ENCODE measurements around the gene AHR. TPM values are rescaled to one million over a fixed set of nuclear protein-coding genes. Genes with fewer than 3 reads are reported as not detected.

AHR gene
- total and polyA plus RNA-seq, 4 experiments from 2014 or later, result 5.3 to 38.8 (median 27.3) TPM

DNA sequence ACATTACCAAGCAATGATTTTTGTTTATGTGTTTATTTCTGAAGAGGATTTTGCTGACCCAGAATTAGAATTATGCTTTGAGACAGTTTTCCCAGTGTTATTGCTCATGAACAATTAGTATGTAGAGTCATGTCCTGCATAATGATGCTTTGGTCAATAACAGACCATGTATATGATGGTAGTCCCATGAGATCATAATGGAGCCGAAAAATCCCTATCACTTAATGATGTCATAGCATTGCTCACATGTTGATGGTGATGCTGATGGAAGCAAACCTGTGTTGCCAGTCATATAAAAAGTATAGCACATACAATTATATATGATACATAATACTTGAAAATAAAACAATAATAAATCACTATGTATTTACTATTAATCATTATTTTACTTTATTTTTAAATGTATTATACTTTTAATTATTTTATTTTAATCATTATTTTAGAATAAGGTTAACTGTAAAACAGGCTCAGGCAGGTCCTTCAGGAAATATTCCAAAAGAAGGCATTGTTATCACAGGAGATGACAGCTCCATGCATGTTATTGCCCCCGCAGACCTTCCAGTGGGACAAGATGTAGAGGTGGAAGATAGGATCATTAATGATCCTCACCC is 33.5 kb downstream of the AHR start:
- no peaks in the 10 kb centered on the region for H3K27me3 Mint-ChIP-seq
- peaks cover 0 to 7% (median 2%) of the 10 kb centered on the region in 4 donors for H3K4me1 Mint-ChIP-seq
- no peak overlapping the region for H3K4me3 Mint-ChIP-seq
- Histone ChIP-seq H3K9me3 (ENCODE audit: control insufficient read depth in 1 of 2, low read length in 2 of 2) (no peaks in the 10 kb centered on the region), H3K4me3 (ENCODE audit: low read length in 2 of 2) (no peak overlapping the region), H3K27ac (ENCODE audit: low read depth, low read length) (no peak overlapping the region), H3K36me3 (ENCODE audit: insufficient read depth, low read length) (peaks cover 19% of the 10 kb centered on the region), H3K27me3 (ENCODE audit: insufficient read depth, low read length) (no peaks in the 10 kb centered on the region), H3K4me1 (ENCODE audit: insufficient read depth, low read length) (no peaks in the 10 kb centered on the region)
- no peak for DNase-seq
- no peaks in the 10 kb centered on the region for H3K9me3 Mint-ChIP-seq
- CTCF ChIA-PET (ENCODE audit: partially characterized antibody), result no interaction called here
- peaks cover 53 to 74% of the 10 kb centered on the region in 2 donors for H3K36me3 Mint-ChIP-seq
- intact Hi-C loops (cut with micrococcal nuclease), result no loop called here
- H3K27ac Mint-ChIP-seq, result peak overlapping the region in 1 of 7 donors; percentile 7
- POLR2A ChIA-PET (ENCODE audit: partially characterized antibody), result no interaction called here

DNA sequence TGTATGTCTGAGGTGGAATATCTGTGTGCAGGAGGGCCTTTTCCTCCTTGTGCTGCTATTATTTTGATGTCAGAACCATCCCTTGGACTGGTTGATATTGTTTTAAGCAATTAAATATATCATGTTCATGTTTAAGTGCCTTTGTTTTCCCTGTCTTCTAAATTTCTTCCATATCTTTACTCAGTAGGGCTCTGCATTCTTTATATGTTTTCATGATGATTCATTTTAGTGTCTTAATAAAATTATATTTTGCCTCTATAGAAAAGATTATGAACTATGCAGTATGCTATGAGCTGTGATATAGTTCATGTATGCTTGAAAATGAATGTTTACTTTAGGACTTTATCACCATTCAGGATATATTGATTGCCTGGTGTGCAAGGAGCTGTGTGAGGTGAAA is 34.8 kb downstream of the AHR start:
- Histone ChIP-seq H3K4me1 (ENCODE audit: insufficient read depth, low read length) (no peaks in the 10 kb centered on the region), H3K9me3 (ENCODE audit: control insufficient read depth in 1 of 2, low read length in 2 of 2) (no peaks in the 10 kb centered on the region), H3K36me3 (ENCODE audit: insufficient read depth, low read length) (peaks cover 19% of the 10 kb centered on the region), H3K4me3 (ENCODE audit: low read length in 2 of 2) (no peak overlapping the region), H3K27me3 (ENCODE audit: insufficient read depth, low read length) (no peaks in the 10 kb centered on the region), H3K27ac (ENCODE audit: low read depth, low read length) (no peak overlapping the region)
- intact Hi-C loops (cut with micrococcal nuclease), result no loop called here
- no peak for DNase-seq
- POLR2A ChIA-PET (ENCODE audit: partially characterized antibody), result interaction anchor here (1.0 kb wide), 1 partner anchor 33 kb away, joined by 3 read pairs; no protein-coding TSS in a partner anchor
- CTCF ChIA-PET (ENCODE audit: partially characterized antibody), result interaction anchor here (0.9 kb wide), 1 partner anchor 32 kb away, joined by 3 read pairs; no protein-coding TSS in a partner anchor
- Mint-ChIP-seq H3K4me3 (no peak overlapping the region), H3K27me3 (no peaks in the 10 kb centered on the region), H3K4me1 (peaks cover 0 to 9% (median 3%) of the 10 kb centered on the region in 4 donors), H3K27ac (peak overlapping the region in 2 of 7 donors; percentile 3 to 28), H3K36me3 (peaks cover 54 to 73% of the 10 kb centered on the region in 2 donors), H3K9me3 (no peaks in the 10 kb centered on the region)

DNA sequence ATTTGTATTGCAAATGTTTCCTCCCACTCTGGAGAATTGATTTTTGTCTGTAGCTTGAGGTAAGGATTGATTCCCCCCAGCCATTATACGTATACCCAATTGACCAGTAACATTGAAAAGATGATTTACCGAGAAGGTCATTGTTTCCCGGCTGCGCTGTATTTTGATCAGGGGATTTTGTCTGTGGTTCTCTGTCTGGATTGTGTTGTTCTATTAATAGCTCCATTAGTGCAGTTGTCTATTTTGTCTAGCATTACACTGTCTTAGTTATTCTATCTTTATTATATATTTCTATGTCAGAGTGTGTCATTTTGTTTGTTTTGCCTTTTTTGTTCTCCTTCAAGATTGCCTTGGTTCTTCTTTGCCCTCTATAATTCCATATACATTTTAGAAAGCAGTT is 37.7 kb downstream of the AHR start:
- Histone ChIP-seq H3K36me3 (ENCODE audit: insufficient read depth, low read length) (peaks cover 27% of the 10 kb centered on the region), H3K9me3 (ENCODE audit: control insufficient read depth in 1 of 2, low read length in 2 of 2) (no peaks in the 10 kb centered on the region), H3K4me3 (ENCODE audit: low read length in 2 of 2) (no peak overlapping the region), H3K27me3 (ENCODE audit: insufficient read depth, low read length) (no peaks in the 10 kb centered on the region), H3K27ac (ENCODE audit: low read depth, low read length) (no peak overlapping the region), H3K4me1 (ENCODE audit: insufficient read depth, low read length) (peaks cover under 1% of the 10 kb centered on the region)
- H3K4me1 Mint-ChIP-seq, result peaks cover 0 to 18% (median 9%) of the 10 kb centered on the region in 4 donors
- ChIA-PET CTCF (ENCODE audit: partially characterized antibody) (no interaction called here), POLR2A (ENCODE audit: partially characterized antibody) (no interaction called here)
- H3K4me3 Mint-ChIP-seq, result no peak overlapping the region
- H3K27ac Mint-ChIP-seq, result peak overlapping the region in 1 of 7 donors; percentile 38
- intact Hi-C loops (cut with micrococcal nuclease), result no loop called here
- H3K9me3 Mint-ChIP-seq, result no peaks in the 10 kb centered on the region
- H3K27me3 Mint-ChIP-seq, result no peaks in the 10 kb centered on the region
- peaks cover 59 to 68% of the 10 kb centered on the region in 2 donors for H3K36me3 Mint-ChIP-seq
- no peak for DNase-seq

DNA sequence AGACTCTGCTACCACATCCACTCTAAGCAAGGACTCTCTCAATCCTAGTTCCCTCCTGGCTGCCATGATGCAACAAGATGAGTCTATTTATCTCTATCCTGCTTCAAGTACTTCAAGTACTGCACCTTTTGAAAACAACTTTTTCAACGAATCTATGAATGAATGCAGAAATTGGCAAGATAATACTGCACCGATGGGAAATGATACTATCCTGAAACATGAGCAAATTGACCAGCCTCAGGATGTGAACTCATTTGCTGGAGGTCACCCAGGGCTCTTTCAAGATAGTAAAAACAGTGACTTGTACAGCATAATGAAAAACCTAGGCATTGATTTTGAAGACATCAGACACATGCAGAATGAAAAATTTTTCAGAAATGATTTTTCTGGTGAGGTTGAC is 40.7 kb downstream of the AHR start:
- CTCF ChIA-PET (ENCODE audit: partially characterized antibody), result no interaction called here
- peaks cover 7 to 30% (median 14%) of the 10 kb centered on the region in 4 donors for H3K4me1 Mint-ChIP-seq
- Histone ChIP-seq H3K27ac (ENCODE audit: low read depth, low read length) (no peak overlapping the region), H3K4me3 (ENCODE audit: low read length in 2 of 2) (no peak overlapping the region), H3K4me1 (ENCODE audit: insufficient read depth, low read length) (peaks cover 4% of the 10 kb centered on the region), H3K36me3 (ENCODE audit: insufficient read depth, low read length) (peaks cover 31% of the 10 kb centered on the region), H3K27me3 (ENCODE audit: insufficient read depth, low read length) (no peaks in the 10 kb centered on the region), H3K9me3 (ENCODE audit: control insufficient read depth in 1 of 2, low read length in 2 of 2) (no peaks in the 10 kb centered on the region)
- POLR2A ChIA-PET (ENCODE audit: partially characterized antibody), result no interaction called here
- H3K36me3 Mint-ChIP-seq, result peaks cover 55 to 58% of the 10 kb centered on the region in 2 donors
- H3K27ac Mint-ChIP-seq, result peak overlapping the region in 1 of 7 donors; percentile 40
- H3K27me3 Mint-ChIP-seq, result no peaks in the 10 kb centered on the region
- no peak overlapping the region for H3K4me3 Mint-ChIP-seq
- DNase-seq, result no peak
- no peaks in the 10 kb centered on the region for H3K9me3 Mint-ChIP-seq
- intact Hi-C loops (cut with micrococcal nuclease), result no loop called here

DNA sequence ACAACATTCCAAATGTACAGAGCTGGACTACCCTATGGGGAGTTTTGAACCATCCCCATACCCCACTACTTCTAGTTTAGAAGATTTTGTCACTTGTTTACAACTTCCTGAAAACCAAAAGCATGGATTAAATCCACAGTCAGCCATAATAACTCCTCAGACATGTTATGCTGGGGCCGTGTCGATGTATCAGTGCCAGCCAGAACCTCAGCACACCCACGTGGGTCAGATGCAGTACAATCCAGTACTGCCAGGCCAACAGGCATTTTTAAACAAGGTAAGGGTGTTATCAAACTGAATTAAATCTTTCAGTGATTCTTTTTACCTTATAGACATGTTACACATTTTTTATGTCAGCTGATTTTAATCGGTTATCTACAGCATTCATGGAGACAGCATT is 41.5 kb downstream of the AHR start:
- H3K4me3 ChIP-seq (ENCODE audit: low read length in 2 of 2), result no peak overlapping the region
- Mint-ChIP-seq H3K9me3 (no peaks in the 10 kb centered on the region), H3K27ac (peak overlapping the region in 2 of 7 donors; percentile 13 to 60), H3K27me3 (no peaks in the 10 kb centered on the region), H3K4me3 (no peak overlapping the region), H3K4me1 (peaks cover 7 to 30% (median 14%) of the 10 kb centered on the region in 4 donors), H3K36me3 (peaks cover 46 to 52% of the 10 kb centered on the region in 2 donors)
- ChIA-PET CTCF (ENCODE audit: partially characterized antibody) (interaction anchor here (1.3 kb wide), 1 partner anchor 38 kb away, joined by 3 read pairs; no protein-coding TSS in a partner anchor), POLR2A (ENCODE audit: partially characterized antibody) (interaction anchor here (0.6 kb wide), 1 partner anchor 229 kb away, joined by 3 read pairs; no protein-coding TSS in a partner anchor)
- no peak for DNase-seq
- no peaks in the 10 kb centered on the region for H3K9me3 ChIP-seq (ENCODE audit: control insufficient read depth in 1 of 2, low read length in 2 of 2)
- H3K27ac ChIP-seq (ENCODE audit: low read depth, low read length), result no peak overlapping the region
- intact Hi-C loops (cut with micrococcal nuclease), result no loop called here
- H3K27me3 ChIP-seq (ENCODE audit: insufficient read depth, low read length), result no peaks in the 10 kb centered on the region
- H3K4me1 ChIP-seq (ENCODE audit: insufficient read depth, low read length), result peaks cover 4% of the 10 kb centered on the region
- H3K36me3 ChIP-seq (ENCODE audit: insufficient read depth, low read length), result peaks cover 26% of the 10 kb centered on the region

DNA sequence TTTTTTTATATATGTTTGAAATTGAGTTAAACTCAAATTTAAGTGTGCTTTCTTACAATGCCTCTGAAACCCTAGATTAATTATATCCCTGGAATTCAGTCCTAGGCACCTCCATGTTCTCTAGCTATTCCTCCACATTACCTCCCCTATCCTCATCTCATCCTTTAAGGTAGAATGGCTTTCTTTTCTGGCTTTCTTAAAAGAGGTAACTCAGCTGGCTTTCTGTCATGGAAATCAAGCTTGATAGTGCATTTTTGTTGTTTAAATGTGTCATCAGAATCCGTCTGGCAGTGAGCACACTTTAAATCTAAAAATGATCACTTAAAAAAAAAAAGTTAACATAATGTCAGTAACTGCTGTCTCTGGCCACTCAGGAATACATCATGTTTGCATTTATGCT is 42.2 kb downstream of the AHR start:
- Mint-ChIP-seq H3K4me3 (no peak overlapping the region), H3K4me1 (peaks cover 7 to 30% (median 14%) of the 10 kb centered on the region in 4 donors)
- POLR2A ChIA-PET (ENCODE audit: partially characterized antibody), result no interaction called here

DNA sequence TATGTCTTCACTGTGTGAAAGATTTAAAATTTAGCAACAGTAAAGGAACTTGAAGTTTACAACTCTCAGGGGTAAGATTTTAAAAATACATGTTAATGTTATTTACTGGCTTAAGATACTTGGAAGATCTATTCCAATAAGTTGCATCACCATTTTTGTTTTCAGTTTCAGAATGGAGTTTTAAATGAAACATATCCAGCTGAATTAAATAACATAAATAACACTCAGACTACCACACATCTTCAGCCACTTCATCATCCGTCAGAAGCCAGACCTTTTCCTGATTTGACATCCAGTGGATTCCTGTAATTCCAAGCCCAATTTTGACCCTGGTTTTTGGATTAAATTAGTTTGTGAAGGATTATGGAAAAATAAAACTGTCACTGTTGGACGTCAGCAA is 44.3 kb downstream of the AHR start:
- POLR2A ChIA-PET (ENCODE audit: partially characterized antibody), result no interaction called here
- H3K27me3 Mint-ChIP-seq, result no peaks in the 10 kb centered on the region
- Histone ChIP-seq H3K9me3 (ENCODE audit: control insufficient read depth in 1 of 2, low read length in 2 of 2) (no peaks in the 10 kb centered on the region), H3K4me1 (ENCODE audit: insufficient read depth, low read length) (peaks cover 4% of the 10 kb centered on the region), H3K27ac (ENCODE audit: low read depth, low read length) (no peak overlapping the region), H3K36me3 (ENCODE audit: insufficient read depth, low read length) (peaks cover 20% of the 10 kb centered on the region), H3K4me3 (ENCODE audit: low read length in 2 of 2) (no peak overlapping the region), H3K27me3 (ENCODE audit: insufficient read depth, low read length) (no peaks in the 10 kb centered on the region)
- peaks cover 35 to 43% of the 10 kb centered on the region in 2 donors for H3K36me3 Mint-ChIP-seq
- CTCF ChIA-PET (ENCODE audit: partially characterized antibody), result no interaction called here
- H3K4me3 Mint-ChIP-seq, result no peak overlapping the region
- intact Hi-C loops (cut with micrococcal nuclease), result no loop called here
- no peaks in the 10 kb centered on the region for H3K9me3 Mint-ChIP-seq
- no peak overlapping the region for H3K27ac Mint-ChIP-seq
- no peak for DNase-seq
- peaks cover 7 to 25% (median 15%) of the 10 kb centered on the region in 4 donors for H3K4me1 Mint-ChIP-seq

More for the DNA sequence above, 42.2 kb downstream of the AHR start:
- H3K27ac Mint-ChIP-seq, result peak overlapping the region in 2 of 7 donors; percentile 7 to 23
- Histone ChIP-seq H3K27me3 (ENCODE audit: insufficient read depth, low read length) (no peaks in the 10 kb centered on the region), H3K4me1 (ENCODE audit: insufficient read depth, low read length) (peaks cover 4% of the 10 kb centered on the region), H3K4me3 (ENCODE audit: low read length in 2 of 2) (no peak overlapping the region), H3K9me3 (ENCODE audit: control insufficient read depth in 1 of 2, low read length in 2 of 2) (no peaks in the 10 kb centered on the region), H3K27ac (ENCODE audit: low read depth, low read length) (no peak overlapping the region), H3K36me3 (ENCODE audit: insufficient read depth, low read length) (peaks cover 24% of the 10 kb centered on the region)
- no peak for DNase-seq
- CTCF ChIA-PET (ENCODE audit: partially characterized antibody), result interaction anchor here (1.1 to 1.3 kb wide), 2 partner anchors 10 to 39 kb away, joined by 3 to 4 read pairs; no protein-coding TSS in a partner anchor
- H3K27me3 Mint-ChIP-seq, result no peaks in the 10 kb centered on the region
- no peaks in the 10 kb centered on the region for H3K9me3 Mint-ChIP-seq
- intact Hi-C loops (cut with micrococcal nuclease), result no loop called here
- H3K36me3 Mint-ChIP-seq, result peaks cover 44 to 48% of the 10 kb centered on the region in 2 donors

Data from CD4-positive, alpha-beta memory T cell (primary cell).